GM18502 (cell line): ENCODE results near the gene KRTAP2-3.
"Not testable (repeated sequence)": the region's sequence is repeated elsewhere in the genome, so short reads cannot be mapped to it uniquely, and the experiment has no call there.

ENCODE experiments used
- ATAC-seq: cut with Tn5 transposase; IDR thresholded peaks from one replicate; pipeline ENCODE4 v1.9.1; 2021; ENCODE audit warnings: mild to moderate bottlenecking; ENCODE audit not compliant: unreplicated experiment, poor library complexity

KRTAP2-3 gene

GRCh38 chr17:41060052-41060604 is at the start of gene KRTAP2-3:
KRTAP2-3 (minus strand) TSS chr17:41060114; CDS start chr17:41060050, 64 bp downstream.
- ATAC-seq, result no peak

- ATAC-seq, result not testable (repeated sequence)
Observed at GRCh38 chr17:41108728-41109386, 48.9 kb upstream of the KRTAP2-3 start.

- no peak for ATAC-seq
Observed at GRCh38 chr17:41107941-41108450, 48.1 kb upstream of the KRTAP2-3 start.

- not testable (repeated sequence) for ATAC-seq
Observed at GRCh38 chr17:41105347-41105746, 45.4 kb upstream of the KRTAP2-3 start, which contains the start of gene KRTAP4-9. KRTAP4-9 (plus strand) TSS chr17:41105389; CDS start chr17:41105389, 0 bp downstream.

- ATAC-seq, result not testable (repeated sequence)
Observed at GRCh38 chr17:41104386-41105038, 44.6 kb upstream of the KRTAP2-3 start.

- ATAC-seq, result no peak
Observed at GRCh38 chr17:41103896-41104295, 44.0 kb upstream of the KRTAP2-3 start.

GRCh38 chr17:41101586-41102259 is 41.8 kb upstream of the KRTAP2-3 start, which contains the start of gene KRTAP4-16:
KRTAP4-16 (minus strand) TSS chr17:41102209; CDS start chr17:41102209, 0 bp downstream.
- no peak for ATAC-seq

- not testable (repeated sequence) for ATAC-seq
Observed at GRCh38 chr17:41099682-41100480, 40.0 kb upstream of the KRTAP2-3 start.

- ATAC-seq, result no peak
Observed at GRCh38 chr17:41098481-41098880, 38.6 kb upstream of the KRTAP2-3 start.

- ATAC-seq, result no peak
Observed at GRCh38 chr17:41098042-41098441, 38.1 kb upstream of the KRTAP2-3 start, which contains the start of gene KRTAP4-8. KRTAP4-8 (minus strand) TSS chr17:41098142; CDS start chr17:41098084, 58 bp downstream.

- no peak for ATAC-seq
Observed at GRCh38 chr17:41096055-41096454, 36.1 kb upstream of the KRTAP2-3 start.

- ATAC-seq, result not testable (repeated sequence)
Observed at GRCh38 chr17:41088760-41089352, 28.9 kb upstream of the KRTAP2-3 start.

- ATAC-seq, result not testable (repeated sequence)
Observed at GRCh38 chr17:41084100-41084856, 24.4 kb upstream of the KRTAP2-3 start, which contains the start of gene KRTAP4-7. KRTAP4-7 (plus strand) TSS chr17:41084150; CDS start chr17:41084207, 57 bp downstream.

- not testable (repeated sequence) for ATAC-seq
Observed at GRCh38 chr17:41083427-41083826, 23.5 kb upstream of the KRTAP2-3 start.

GRCh38 chr17:41082626-41083025 is 22.7 kb upstream of the KRTAP2-3 start:
- no peak for ATAC-seq

GRCh38 chr17:41076788-41077187 is 16.9 kb upstream of the KRTAP2-3 start:
- ATAC-seq, result no peak

- no peak for ATAC-seq
Observed at GRCh38 chr17:41073676-41074075, 13.8 kb upstream of the KRTAP2-3 start.

- no peak for ATAC-seq
Observed at GRCh38 chr17:41071606-41072360, 11.9 kb upstream of the KRTAP2-3 start.
